WTC11 (cell line): Measurements from ENCODE around the gene ANGPTL2. TPM values are rescaled to one million over a fixed set of nuclear protein-coding genes. Genes with fewer than 3 reads are reported as not detected.

Source experiments
- ATAC-seq: fragments of 200-7000 bp; cut with Tn5 transposase; 2 replicates; pipeline ENCODE4 v1.10.0; 2021; ENCODE audit warnings: mild to moderate bottlenecking, moderate library complexity
- CTCF ChIA-PET: fragments of 300-600 bp; sonication (Branson Sonifier 250); formaldehyde crosslinking; loops from one replicate; lab custom pipeline; 2021; ENCODE audit warnings: antibody characterized with exemption; lab: Charles Lee
- POLR2A ChIA-PET: fragments of 350-600 bp; sonication (Branson Sonifier 250); formaldehyde crosslinking; loops from one replicate; lab custom pipeline; 2021; ENCODE audit warnings: antibody characterized with exemption; lab: Charles Lee
- DNase-seq: peaks from one replicate; pipeline ENCODE4 v3.0.0; 2021; ENCODE audit warnings: low spot score
- H3K27ac Mint-ChIP-seq: 2 replicates; pipeline ENCODE4 v1.8.0; 2021; ENCODE audit warnings: mixed read lengths
- H3K27me3 Mint-ChIP-seq: 2 replicates; pipeline ENCODE4 v1.8.0; 2021; ENCODE audit warnings: low read depth, mild to moderate bottlenecking, moderate library complexity, mixed read lengths
- H3K36me3 Mint-ChIP-seq: 2 replicates; pipeline ENCODE4 v1.8.0; 2021; ENCODE audit warnings: mixed read lengths
- H3K4me1 Mint-ChIP-seq: 2 replicates; pipeline ENCODE4 v1.8.0; 2022; ENCODE audit warnings: mixed read lengths
- H3K4me3 Mint-ChIP-seq: 2 replicates; pipeline ENCODE4 v1.8.0; 2021; ENCODE audit warnings: mild to moderate bottlenecking, moderate library complexity, mixed read lengths
- H3K9me3 Mint-ChIP-seq: 2 replicates; pipeline ENCODE4 v1.8.0; 2021; ENCODE audit warnings: mixed read lengths
- CBFB ChIP-seq: sonication (generic); formaldehyde crosslinking; IDR thresholded peaks from 2 replicates; pipeline ENCODE4 v1.8.1; 2022; ENCODE audit warnings: mild to moderate bottlenecking, low read depth, missing genetic modification reagents
- ELF4 ChIP-seq: sonication (generic); formaldehyde crosslinking; IDR thresholded peaks from 2 replicates; pipeline ENCODE4 v1.8.1; 2022; ENCODE audit warnings: low read depth, mild to moderate bottlenecking, moderate library complexity, missing genetic modification reagents
- HMGXB4 ChIP-seq: sonication (generic); formaldehyde crosslinking; IDR thresholded peaks from 2 replicates; pipeline ENCODE4 v1.8.1; 2023; ENCODE audit warnings: mild to moderate bottlenecking, moderate library complexity, missing genetic modification reagents
- JUN ChIP-seq: sonication (generic); formaldehyde crosslinking; IDR thresholded peaks from 2 replicates; pipeline ENCODE4 v1.8.0; 2023; ENCODE audit warnings: mild to moderate bottlenecking, missing genetic modification reagents
- KAT7 ChIP-seq: sonication (generic); formaldehyde crosslinking; IDR thresholded peaks from 2 replicates; pipeline ENCODE4 v1.8.1; 2023; ENCODE audit warnings: missing genetic modification reagents, mild to moderate bottlenecking, borderline replicate concordance
- NFYB ChIP-seq: sonication (generic); formaldehyde crosslinking; conservative IDR thresholded peaks from 2 replicates; pipeline ENCODE4 v1.8.0; 2022; ENCODE audit warnings: low read depth, missing genetic modification reagents
- NR3C1 ChIP-seq: sonication (generic); formaldehyde crosslinking; conservative IDR thresholded peaks from 2 replicates; pipeline ENCODE4 v1.8.1; 2023; ENCODE audit warnings: low read depth, mild to moderate bottlenecking, missing genetic modification reagents
- OVOL2 ChIP-seq: fragments of 250-450 bp; sonication (Bioruptor Pico); IDR thresholded peaks from 2 replicates; pipeline ENCODE4 v1.9.0; 2021; ENCODE audit warnings: mild to moderate bottlenecking, borderline replicate concordance
- PRRX2 ChIP-seq: fragments of 250-450 bp; sonication (Bioruptor Pico); IDR thresholded peaks from 2 replicates; pipeline ENCODE4 v1.8.0; 2021; ENCODE audit warnings: mild to moderate bottlenecking
- SOX15 ChIP-seq: fragments of 250-450 bp; sonication (Bioruptor Pico); IDR thresholded peaks from 2 replicates; pipeline ENCODE4 v1.9.0; 2021; ENCODE audit warnings: mild to moderate bottlenecking
- TCF7 ChIP-seq: sonication (generic); formaldehyde crosslinking; IDR thresholded peaks from 2 replicates; pipeline ENCODE4 v1.8.0; 2022; ENCODE audit warnings: mild to moderate bottlenecking, low read depth, missing genetic modification reagents, moderate library complexity
- TEAD4 ChIP-seq: sonication (generic); formaldehyde crosslinking; IDR thresholded peaks from 2 replicates; pipeline ENCODE4 v1.8.0; 2022; ENCODE audit warnings: mild to moderate bottlenecking, missing genetic modification reagents
- TP53 ChIP-seq: sonication (generic); formaldehyde crosslinking; IDR thresholded peaks from 2 replicates; pipeline ENCODE4 v1.8.1; 2023; ENCODE audit warnings: mild to moderate bottlenecking, missing genetic modification reagents
- USF2 ChIP-seq: sonication (generic); formaldehyde crosslinking; IDR thresholded peaks from 2 replicates; pipeline ENCODE4 v1.8.1; 2023; ENCODE audit warnings: mild to moderate bottlenecking, missing genetic modification reagents, moderate library complexity
- ZBTB21 ChIP-seq: sonication (generic); formaldehyde crosslinking; IDR thresholded peaks from 2 replicates; pipeline ENCODE4 v1.8.1; 2023; ENCODE audit warnings: mild to moderate bottlenecking, missing genetic modification reagents, borderline replicate concordance
- ZBTB43 ChIP-seq: sonication (generic); formaldehyde crosslinking; IDR thresholded peaks from 2 replicates; pipeline ENCODE4 v1.8.1; 2023; ENCODE audit warnings: mild to moderate bottlenecking, missing genetic modification reagents
- ZNF416 ChIP-seq: fragments of 250-450 bp; sonication (Bioruptor Pico); IDR thresholded peaks from 2 replicates; pipeline ENCODE4 v1.9.0; 2021; ENCODE audit warnings: mild to moderate bottlenecking, inconsistent platforms
- ZNF532 ChIP-seq: fragments of 250-450 bp; sonication (Bioruptor Pico); IDR thresholded peaks from 2 replicates; pipeline ENCODE4 v1.9.0; 2021; ENCODE audit warnings: mild to moderate bottlenecking, borderline replicate concordance
- total RNA-seq: library from RNA; stranded (reverse); gene quantifications from 3 replicates; pipeline ENCODE4 v1.2.3, GENCODE V29; 2021
- TF ChIP-seq, protein P1 (sequence below): sonication (generic); formaldehyde crosslinking; conservative IDR thresholded peaks from 2 replicates; pipeline ENCODE4 v1.8.1; 2023; ENCODE audit warnings: mild to moderate bottlenecking, low read depth, missing genetic modification reagents, moderate library complexity
- TF ChIP-seq, protein P2 (sequence below): sonication (generic); formaldehyde crosslinking; IDR thresholded peaks from 2 replicates; pipeline ENCODE4 v1.8.1; 2023; ENCODE audit warnings: mild to moderate bottlenecking, missing genetic modification reagents, moderate library complexity
- TF ChIP-seq, protein P3 (sequence below): fragments of 200-600 bp; IDR thresholded peaks from 2 replicates; pipeline ENCODE4 v1.8.0; 2022; ENCODE audit warnings: antibody characterized with exemption

The ANGPTL2 gene
- total RNA-seq, 1 experiment from 2014 or later = 4.5 TPM

DNA sequence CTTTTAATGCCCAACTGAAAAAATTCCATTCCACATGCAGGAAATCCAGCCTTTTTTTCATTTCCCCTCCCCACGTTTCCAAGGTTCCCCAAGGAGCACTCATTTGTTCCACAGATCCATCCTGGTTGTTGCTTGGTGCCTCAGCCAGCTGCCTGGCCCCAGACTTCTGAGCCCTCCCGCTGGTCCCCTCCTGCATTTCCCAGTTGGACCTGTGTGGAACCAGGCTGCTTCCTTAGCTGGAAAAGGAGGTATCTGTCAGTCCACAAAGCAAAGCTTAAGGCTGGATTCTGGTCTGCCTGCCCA, 44.8 kb downstream of the ANGPTL2 start (continued):
- TF ChIP-seq, protein P1, sequence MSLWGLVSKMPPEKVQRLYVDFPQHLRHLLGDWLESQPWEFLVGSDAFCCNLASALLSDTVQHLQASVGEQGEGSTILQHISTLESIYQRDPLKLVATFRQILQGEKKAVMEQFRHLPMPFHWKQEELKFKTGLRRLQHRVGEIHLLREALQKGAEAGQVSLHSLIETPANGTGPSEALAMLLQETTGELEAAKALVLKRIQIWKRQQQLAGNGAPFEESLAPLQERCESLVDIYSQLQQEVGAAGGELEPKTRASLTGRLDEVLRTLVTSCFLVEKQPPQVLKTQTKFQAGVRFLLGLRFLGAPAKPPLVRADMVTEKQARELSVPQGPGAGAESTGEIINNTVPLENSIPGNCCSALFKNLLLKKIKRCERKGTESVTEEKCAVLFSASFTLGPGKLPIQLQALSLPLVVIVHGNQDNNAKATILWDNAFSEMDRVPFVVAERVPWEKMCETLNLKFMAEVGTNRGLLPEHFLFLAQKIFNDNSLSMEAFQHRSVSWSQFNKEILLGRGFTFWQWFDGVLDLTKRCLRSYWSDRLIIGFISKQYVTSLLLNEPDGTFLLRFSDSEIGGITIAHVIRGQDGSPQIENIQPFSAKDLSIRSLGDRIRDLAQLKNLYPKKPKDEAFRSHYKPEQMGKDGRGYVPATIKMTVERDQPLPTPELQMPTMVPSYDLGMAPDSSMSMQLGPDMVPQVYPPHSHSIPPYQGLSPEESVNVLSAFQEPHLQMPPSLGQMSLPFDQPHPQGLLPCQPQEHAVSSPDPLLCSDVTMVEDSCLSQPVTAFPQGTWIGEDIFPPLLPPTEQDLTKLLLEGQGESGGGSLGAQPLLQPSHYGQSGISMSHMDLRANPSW (CRISPR knock-in tag) = no peak
- TF ChIP-seq SOX15 (CRISPR knock-in tag) (no peak), HMGXB4 (no peak), KAT7 (CRISPR knock-in tag) (no peak), JUN (CRISPR knock-in tag) (no peak), ZBTB21 (CRISPR knock-in tag) (no peak), TCF7 (CRISPR knock-in tag) (no peak), ZBTB43 (CRISPR knock-in tag) (no peak), OVOL2 (CRISPR knock-in tag) (no peak), CBFB (CRISPR knock-in tag) (no peak), USF2 (CRISPR knock-in tag) (no peak), NR3C1 (CRISPR knock-in tag) (no peak), PRRX2 (CRISPR knock-in tag) (no peak)
- TF ChIP-seq, protein P2, sequence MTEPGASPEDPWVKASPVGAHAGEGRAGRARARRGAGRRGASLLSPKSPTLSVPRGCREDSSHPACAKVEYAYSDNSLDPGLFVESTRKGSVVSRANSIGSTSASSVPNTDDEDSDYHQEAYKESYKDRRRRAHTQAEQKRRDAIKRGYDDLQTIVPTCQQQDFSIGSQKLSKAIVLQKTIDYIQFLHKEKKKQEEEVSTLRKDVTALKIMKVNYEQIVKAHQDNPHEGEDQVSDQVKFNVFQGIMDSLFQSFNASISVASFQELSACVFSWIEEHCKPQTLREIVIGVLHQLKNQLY (CRISPR knock-in tag) = no peak
- TF ChIP-seq, protein P3, sequence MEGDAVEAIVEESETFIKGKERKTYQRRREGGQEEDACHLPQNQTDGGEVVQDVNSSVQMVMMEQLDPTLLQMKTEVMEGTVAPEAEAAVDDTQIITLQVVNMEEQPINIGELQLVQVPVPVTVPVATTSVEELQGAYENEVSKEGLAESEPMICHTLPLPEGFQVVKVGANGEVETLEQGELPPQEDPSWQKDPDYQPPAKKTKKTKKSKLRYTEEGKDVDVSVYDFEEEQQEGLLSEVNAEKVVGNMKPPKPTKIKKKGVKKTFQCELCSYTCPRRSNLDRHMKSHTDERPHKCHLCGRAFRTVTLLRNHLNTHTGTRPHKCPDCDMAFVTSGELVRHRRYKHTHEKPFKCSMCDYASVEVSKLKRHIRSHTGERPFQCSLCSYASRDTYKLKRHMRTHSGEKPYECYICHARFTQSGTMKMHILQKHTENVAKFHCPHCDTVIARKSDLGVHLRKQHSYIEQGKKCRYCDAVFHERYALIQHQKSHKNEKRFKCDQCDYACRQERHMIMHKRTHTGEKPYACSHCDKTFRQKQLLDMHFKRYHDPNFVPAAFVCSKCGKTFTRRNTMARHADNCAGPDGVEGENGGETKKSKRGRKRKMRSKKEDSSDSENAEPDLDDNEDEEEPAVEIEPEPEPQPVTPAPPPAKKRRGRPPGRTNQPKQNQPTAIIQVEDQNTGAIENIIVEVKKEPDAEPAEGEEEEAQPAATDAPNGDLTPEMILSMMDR = no peak

- Mint-ChIP-seq H3K27ac (0 out of 2 replicates have a peak overlapping the region, but pooled peaks have one; percentile 1), H3K9me3 (peaks cover 9% of the 10 kb centered on the region), H3K27me3 (peaks cover 3% of the 10 kb centered on the region; the same call in 1 of the 2 replicates), H3K4me3 (no peak overlapping the region), H3K4me1 (peaks cover 47% of the 10 kb centered on the region), H3K36me3 (peaks cover 8% of the 10 kb centered on the region)
- ChIA-PET CTCF (interaction anchor here (1.0 to 1.8 kb wide), 3 partner anchors 12 to 235 kb away, joined by 3 to 6 read pairs (median 4); no protein-coding TSS in a partner anchor), POLR2A (interaction anchor here (0.7 to 0.8 kb wide), 2 partner anchors 35 to 64 kb away, joined by 3 read pairs; no protein-coding TSS in a partner anchor)
- DNase-seq (no peak), ATAC-seq (peak; percentile 22; the same call in 1 of the 2 replicates)
- TF ChIP-seq USF2 (CRISPR knock-in tag) (no peak), NFYB (CRISPR knock-in tag) (no peak), TP53 (CRISPR knock-in tag) (no peak), ZNF532 (CRISPR knock-in tag) (no peak), TEAD4 (CRISPR knock-in tag) (no peak), ELF4 (no peak), ZNF416 (CRISPR knock-in tag) (no peak)
Measured at GRCh38 chr9:127076860-127077643, 45.4 kb downstream of the ANGPTL2 start.
